Ishikawa (cell line): ENCODE data around the gene ZCCHC24.

Source experiments
- CEBPB ChIP-seq: IDR thresholded peaks from 2 replicates; pipeline ENCODE4 v1.6.1; 2012
- CREB1 ChIP-seq: IDR thresholded peaks from 2 replicates; pipeline ENCODE4 v1.6.1; 2012; ENCODE audit warnings: low read depth
- EGR1 ChIP-seq: IDR thresholded peaks from 2 replicates; pipeline ENCODE4 v1.6.1; 2012
- EP300 ChIP-seq: IDR thresholded peaks from 2 replicates; pipeline ENCODE4 v1.6.1; 2012; ENCODE audit warnings: borderline replicate concordance
- FOXM1 ChIP-seq: IDR thresholded peaks from 2 replicates; pipeline ENCODE4 v1.6.1; 2012; ENCODE audit warnings: low read depth, borderline replicate concordance
- NFIC ChIP-seq: IDR thresholded peaks from 2 replicates; pipeline ENCODE4 v1.6.1; 2012
- RAD21 ChIP-seq: IDR thresholded peaks from 2 replicates; pipeline ENCODE4 v1.6.1; 2012; ENCODE audit warnings: low read depth
- REST ChIP-seq: IDR thresholded peaks from 2 replicates; pipeline ENCODE4 v1.6.1; 2012; ENCODE audit warnings: low read depth, mild to moderate bottlenecking
- TAF1 ChIP-seq: IDR thresholded peaks from 2 replicates; pipeline ENCODE4 v1.6.1; 2012; ENCODE audit warnings: low read depth, mild to moderate bottlenecking
- TCF12 ChIP-seq: IDR thresholded peaks from 2 replicates; pipeline ENCODE4 v1.6.1; 2012; ENCODE audit warnings: low read depth
- TEAD4 ChIP-seq: IDR thresholded peaks from 2 replicates; pipeline ENCODE4 v1.6.1; 2012
- YY1 ChIP-seq: IDR thresholded peaks from 2 replicates; pipeline ENCODE4 v1.6.1; 2012; ENCODE audit warnings: low read depth
- ZBTB7A ChIP-seq: IDR thresholded peaks from 2 replicates; pipeline ENCODE4 v1.6.1; 2012; ENCODE audit warnings: low read depth
- TF ChIP-seq, protein P1 (sequence below): IDR thresholded peaks from 2 replicates; pipeline ENCODE4 v1.6.1; 2012
- TF ChIP-seq, protein P2 (sequence below): IDR thresholded peaks from 2 replicates; pipeline ENCODE4 v1.6.1; 2012

ZCCHC24 gene

DNA sequence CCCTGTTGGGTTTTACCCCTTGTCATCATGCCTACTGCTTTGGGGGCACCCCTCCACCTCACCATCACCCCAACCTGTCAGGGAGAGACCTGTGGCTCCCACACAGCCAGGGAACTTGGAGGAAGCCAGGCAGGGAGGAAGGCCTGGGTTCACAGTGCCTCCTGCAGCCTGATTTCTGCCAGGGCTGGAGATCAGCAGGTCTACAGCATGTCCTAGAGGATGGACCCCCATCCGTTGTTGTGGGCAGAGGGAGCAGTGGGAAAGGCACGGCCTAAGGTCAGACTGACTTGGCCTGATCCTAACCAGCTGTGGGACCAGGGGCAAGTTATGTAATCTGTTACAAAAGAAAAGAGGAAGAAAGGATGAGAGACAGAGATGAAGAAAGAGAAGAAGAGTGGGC lies 28.2 kb downstream of the ZCCHC24 start:
- no peak for TF ChIP-seq CREB1
- no peak for TF ChIP-seq TAF1
- TF ChIP-seq, protein P1, sequence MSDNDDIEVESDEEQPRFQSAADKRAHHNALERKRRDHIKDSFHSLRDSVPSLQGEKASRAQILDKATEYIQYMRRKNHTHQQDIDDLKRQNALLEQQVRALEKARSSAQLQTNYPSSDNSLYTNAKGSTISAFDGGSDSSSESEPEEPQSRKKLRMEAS: no peak
- TF ChIP-seq NFIC: no peak
- no peak for TF ChIP-seq YY1
- no peak for TF ChIP-seq CEBPB
- TF ChIP-seq RAD21: no peak; the same call in 1 of the 2 replicates
- no peak for TF ChIP-seq REST
- TF ChIP-seq FOXM1: no peak
- TF ChIP-seq EP300: no peak
- no peak for TF ChIP-seq ZBTB7A

- TF ChIP-seq CEBPB: no peak
- no peak for TF ChIP-seq RAD21
- no peak for TF ChIP-seq TCF12
- TF ChIP-seq EGR1: no peak
- no peak for TF ChIP-seq NFIC
- no peak for TF ChIP-seq YY1
- TF ChIP-seq CREB1: no peak
- TF ChIP-seq ZBTB7A: no peak
- TF ChIP-seq, protein P1: no peak
Measured at GRCh38 chr10:79416578-79417255, 28.7 kb downstream of the ZCCHC24 start.

DNA sequence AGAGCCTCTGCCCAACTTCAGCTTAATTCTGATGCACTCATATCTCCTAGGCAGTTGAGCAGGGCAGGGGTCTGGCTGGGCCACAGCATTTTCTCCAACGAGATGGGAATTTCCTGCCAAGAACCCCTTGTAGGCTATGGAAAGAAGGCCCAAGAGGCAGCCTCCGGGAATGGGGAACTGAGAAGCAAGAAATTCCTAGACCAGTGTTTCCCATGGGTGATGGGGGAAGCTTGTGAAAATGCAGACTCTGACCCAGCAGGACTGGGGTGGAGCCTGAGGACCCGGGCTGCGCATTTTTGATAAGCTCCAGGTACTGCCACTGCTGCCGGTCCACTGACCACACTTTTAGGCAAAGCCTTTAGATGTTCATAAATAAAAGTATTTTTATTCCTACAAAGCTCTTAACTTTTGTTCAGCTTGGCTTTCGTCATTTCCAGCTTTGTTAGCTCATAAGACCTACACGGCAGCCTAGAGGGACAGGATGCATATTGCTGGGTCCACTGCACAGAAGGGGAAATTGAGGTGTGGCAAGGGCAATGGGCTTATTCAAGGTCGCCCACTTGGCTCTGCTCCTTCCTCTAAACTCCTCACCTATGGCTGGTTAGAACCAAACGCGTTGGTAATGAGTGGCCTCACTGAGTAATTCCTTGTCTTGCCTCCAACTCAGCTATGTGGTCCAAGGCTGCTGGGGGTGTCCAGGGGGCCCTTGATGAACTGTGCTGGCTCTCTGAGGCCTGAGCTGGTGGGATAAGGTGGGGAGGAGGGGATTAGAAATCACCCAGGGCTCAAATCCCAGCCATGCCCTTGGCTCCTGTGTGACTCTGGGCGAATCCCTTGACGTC lies 29.5 kb downstream of the ZCCHC24 start:
- TF ChIP-seq, protein P1: no peak
- TF ChIP-seq RAD21: no peak
- TF ChIP-seq, protein P2, sequence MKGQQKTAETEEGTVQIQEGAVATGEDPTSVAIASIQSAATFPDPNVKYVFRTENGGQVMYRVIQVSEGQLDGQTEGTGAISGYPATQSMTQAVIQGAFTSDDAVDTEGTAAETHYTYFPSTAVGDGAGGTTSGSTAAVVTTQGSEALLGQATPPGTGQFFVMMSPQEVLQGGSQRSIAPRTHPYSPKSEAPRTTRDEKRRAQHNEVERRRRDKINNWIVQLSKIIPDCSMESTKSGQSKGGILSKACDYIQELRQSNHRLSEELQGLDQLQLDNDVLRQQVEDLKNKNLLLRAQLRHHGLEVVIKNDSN: no peak

DNA sequence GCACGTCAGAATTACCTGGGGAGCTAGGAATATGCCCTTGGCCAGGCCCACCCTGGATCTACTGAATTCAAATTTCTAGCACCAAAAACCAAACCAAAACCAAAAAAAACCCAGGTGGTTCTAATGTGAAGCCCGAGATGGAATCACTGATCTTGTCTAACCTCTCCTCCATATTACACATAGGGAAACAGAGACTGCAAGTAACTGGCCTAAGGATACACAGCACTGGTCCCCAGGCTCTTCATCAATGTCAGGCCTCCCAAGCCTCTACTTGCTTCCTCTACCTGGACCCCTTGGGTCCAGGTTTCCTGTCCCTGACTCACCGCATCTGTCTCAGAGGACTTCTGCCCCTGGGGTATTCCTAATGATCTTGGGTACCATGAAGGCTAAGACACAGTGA lies 30.7 kb downstream of the ZCCHC24 start:
- TF ChIP-seq REST: no peak
- TF ChIP-seq, protein P1: no peak
- TF ChIP-seq NFIC: no peak
- no peak for TF ChIP-seq TEAD4
- TF ChIP-seq EP300: no peak
- no peak for TF ChIP-seq CREB1
- no peak for TF ChIP-seq YY1
- no peak for TF ChIP-seq FOXM1
- no peak for TF ChIP-seq EGR1
- no peak for TF ChIP-seq CEBPB
- no peak for TF ChIP-seq TCF12
- no peak for TF ChIP-seq ZBTB7A
- TF ChIP-seq TAF1: no peak
- TF ChIP-seq, protein P2: no peak

GRCh38 chr10:79413196-79413595 lies 32.2 kb downstream of the ZCCHC24 start:
- no peak for TF ChIP-seq TAF1
- no peak for TF ChIP-seq CREB1
- TF ChIP-seq, protein P1: no peak
